Natural killer cell (primary cell): ENCODE measurements around the gene C6orf15. TPM values are rescaled to one million over a fixed set of nuclear protein-coding genes. Genes with fewer than 3 reads are reported as not detected.

Experiments
- ATAC-seq, 3 donors: fragments of 150-1000 bp in 2 of 3; fragments of 200-7000 bp in 1 of 3; cut with Tn5 transposase; 1 replicate in 1 of 3; 2 replicates in 2 of 3; pipeline ENCODE4 v1.10.0; 2021; ENCODE audit warnings: mild to moderate bottlenecking in 2 of 3, moderate library complexity in 2 of 3
- DNase-seq, 2 donors: peaks; one replicate each; pipeline versions ENCODE4 v3.0.0 to v3.0.0-alpha.2; 2013 to 2021; ENCODE audit warnings: mixed read lengths in 1 of 2
- H3K27ac ChIP-seq: one replicate; pipeline ENCODE4 v1.5.1; 2013; ENCODE audit warnings: mild to moderate bottlenecking, low read length
- H3K27me3 ChIP-seq: one replicate; pipeline ENCODE4 v1.6.1; 2013; ENCODE audit warnings: low read length; ENCODE audit not compliant: control insufficient read depth, insufficient read depth
- H3K36me3 ChIP-seq: one replicate; pipeline ENCODE4 v1.6.1; 2013; ENCODE audit warnings: low read length; ENCODE audit not compliant: control insufficient read depth, insufficient read depth
- H3K4me1 ChIP-seq: one replicate; pipeline ENCODE4 v1.6.1; 2013; ENCODE audit warnings: low read length; ENCODE audit not compliant: control insufficient read depth, insufficient read depth
- H3K4me3 ChIP-seq: one replicate; pipeline ENCODE4 v1.5.1; 2013; ENCODE audit warnings: low read length
- H3K9me3 ChIP-seq: one replicate; pipeline ENCODE4 v1.6.1; 2013; ENCODE audit warnings: low read length; ENCODE audit not compliant: control insufficient read depth, insufficient read depth
- H3K27ac Mint-ChIP-seq, 2 donors: one replicate each; pipeline ENCODE4 v1.8.0; 2022; ENCODE audit warnings: mild to moderate bottlenecking in 2 of 2, mixed read lengths in 2 of 2, moderate library complexity in 1 of 2
- H3K27me3 Mint-ChIP-seq, 2 donors: one replicate each; pipeline ENCODE4 v1.8.0; 2022; ENCODE audit warnings: low read depth in 2 of 2, mixed read lengths in 2 of 2
- H3K36me3 Mint-ChIP-seq: one replicate; pipeline ENCODE4 v1.8.0; 2022; ENCODE audit warnings: mixed read lengths
- H3K4me1 Mint-ChIP-seq, 2 donors: one replicate each; pipeline ENCODE4 v1.8.0; 2022; ENCODE audit warnings: mixed read lengths in 2 of 2
- H3K4me3 Mint-ChIP-seq: one replicate; pipeline ENCODE4 v1.8.0; 2022; ENCODE audit warnings: mild to moderate bottlenecking, moderate library complexity, mixed read lengths
- H3K9me3 Mint-ChIP-seq, 2 donors: one replicate each; pipeline ENCODE4 v1.8.0; 2022; ENCODE audit warnings: mixed read lengths in 2 of 2
- WGBS: methylation state at CpG from one replicate; pipeline ENCODE4 v1.1.7; 2013; ENCODE audit warnings: missing lambda C conversion rate; ENCODE audit not compliant: insufficient coverage; 5-methylcytosine and 5-hydroxymethylcytosine counted together
- intact Hi-C: fragments of 100-400 bp; cut with micrococcal nuclease; formaldehyde crosslinking; loops from one replicate; pipeline ENCODE4 v1.14.2; 2022
- total RNA-seq, 4 donors: library from RNA; stranded (reverse); fragments of 120-200 nt in 1 of 4; gene quantifications; one replicate each; pipeline versions ENCODE4 v1.2.3 to v1.2.4, GENCODE V29; 2013 to 2022
- TF ChIP-seq, protein P1 (sequence below): fragments of 200-600 bp; IDR thresholded peaks from one replicate; pipeline ENCODE4 v1.8.0; 2022; ENCODE audit warnings: antibody characterized with exemption

The C6orf15 gene
- total RNA-seq, 3 donors from 2014 or later (not counting 1 experiment from before 2014, with no cell fraction given) = not detected

DNA sequence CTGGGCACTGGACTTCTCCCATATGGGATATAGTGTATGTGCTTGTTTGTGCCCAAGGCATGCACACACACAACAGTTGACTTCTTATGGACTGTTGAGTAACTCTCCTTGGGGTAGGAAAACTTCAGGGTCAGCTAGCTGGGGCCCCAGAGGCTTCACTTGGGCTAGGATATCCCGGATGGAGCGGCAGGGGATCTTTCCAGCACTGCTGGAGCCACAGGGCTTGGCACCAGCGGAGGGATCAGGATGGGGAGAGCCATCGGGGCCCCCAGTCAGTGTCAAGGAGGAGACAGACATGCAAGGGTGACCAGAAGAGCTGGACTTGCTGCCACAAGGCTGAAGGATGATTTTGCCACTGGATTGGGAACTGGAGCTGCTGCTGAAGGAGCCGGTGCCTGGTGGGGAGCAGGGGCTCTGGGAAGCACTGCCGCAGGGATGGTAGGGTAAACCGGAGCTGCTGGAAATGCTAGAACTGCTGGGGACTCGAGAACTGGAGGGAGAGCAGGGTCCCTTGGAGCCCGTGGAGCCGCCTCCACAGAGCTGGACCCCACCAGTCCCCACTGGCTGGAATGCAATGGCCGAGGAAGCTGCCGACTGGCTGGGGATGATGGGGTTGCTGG, 3.7 kb upstream of the C6orf15 start:
- H3K9me3 ChIP-seq = no peaks in the 10 kb centered on the region
- no peaks in the 10 kb centered on the region for H3K4me1 ChIP-seq
- Mint-ChIP-seq H3K4me1 (no peaks in the 10 kb centered on the region), H3K36me3 (no peaks in the 10 kb centered on the region), H3K9me3 (no peaks in the 10 kb centered on the region), H3K27ac (no peak overlapping the region), H3K4me3 (no peak overlapping the region), H3K27me3 (peaks cover 24 to 34% of the 10 kb centered on the region in 2 donors)
- H3K27ac ChIP-seq = no peak overlapping the region
- H3K36me3 ChIP-seq = no peaks in the 10 kb centered on the region
- intact Hi-C loops = no loop called here
- no peak overlapping the region for H3K4me3 ChIP-seq
- DNase-seq (no peak), ATAC-seq (no peak)
- no peaks in the 10 kb centered on the region for H3K27me3 ChIP-seq
- TF ChIP-seq, protein P1, sequence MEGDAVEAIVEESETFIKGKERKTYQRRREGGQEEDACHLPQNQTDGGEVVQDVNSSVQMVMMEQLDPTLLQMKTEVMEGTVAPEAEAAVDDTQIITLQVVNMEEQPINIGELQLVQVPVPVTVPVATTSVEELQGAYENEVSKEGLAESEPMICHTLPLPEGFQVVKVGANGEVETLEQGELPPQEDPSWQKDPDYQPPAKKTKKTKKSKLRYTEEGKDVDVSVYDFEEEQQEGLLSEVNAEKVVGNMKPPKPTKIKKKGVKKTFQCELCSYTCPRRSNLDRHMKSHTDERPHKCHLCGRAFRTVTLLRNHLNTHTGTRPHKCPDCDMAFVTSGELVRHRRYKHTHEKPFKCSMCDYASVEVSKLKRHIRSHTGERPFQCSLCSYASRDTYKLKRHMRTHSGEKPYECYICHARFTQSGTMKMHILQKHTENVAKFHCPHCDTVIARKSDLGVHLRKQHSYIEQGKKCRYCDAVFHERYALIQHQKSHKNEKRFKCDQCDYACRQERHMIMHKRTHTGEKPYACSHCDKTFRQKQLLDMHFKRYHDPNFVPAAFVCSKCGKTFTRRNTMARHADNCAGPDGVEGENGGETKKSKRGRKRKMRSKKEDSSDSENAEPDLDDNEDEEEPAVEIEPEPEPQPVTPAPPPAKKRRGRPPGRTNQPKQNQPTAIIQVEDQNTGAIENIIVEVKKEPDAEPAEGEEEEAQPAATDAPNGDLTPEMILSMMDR = no peak
- 88% methylated on average over 12 of the region's 12 CpGs for WGBS

DNA sequence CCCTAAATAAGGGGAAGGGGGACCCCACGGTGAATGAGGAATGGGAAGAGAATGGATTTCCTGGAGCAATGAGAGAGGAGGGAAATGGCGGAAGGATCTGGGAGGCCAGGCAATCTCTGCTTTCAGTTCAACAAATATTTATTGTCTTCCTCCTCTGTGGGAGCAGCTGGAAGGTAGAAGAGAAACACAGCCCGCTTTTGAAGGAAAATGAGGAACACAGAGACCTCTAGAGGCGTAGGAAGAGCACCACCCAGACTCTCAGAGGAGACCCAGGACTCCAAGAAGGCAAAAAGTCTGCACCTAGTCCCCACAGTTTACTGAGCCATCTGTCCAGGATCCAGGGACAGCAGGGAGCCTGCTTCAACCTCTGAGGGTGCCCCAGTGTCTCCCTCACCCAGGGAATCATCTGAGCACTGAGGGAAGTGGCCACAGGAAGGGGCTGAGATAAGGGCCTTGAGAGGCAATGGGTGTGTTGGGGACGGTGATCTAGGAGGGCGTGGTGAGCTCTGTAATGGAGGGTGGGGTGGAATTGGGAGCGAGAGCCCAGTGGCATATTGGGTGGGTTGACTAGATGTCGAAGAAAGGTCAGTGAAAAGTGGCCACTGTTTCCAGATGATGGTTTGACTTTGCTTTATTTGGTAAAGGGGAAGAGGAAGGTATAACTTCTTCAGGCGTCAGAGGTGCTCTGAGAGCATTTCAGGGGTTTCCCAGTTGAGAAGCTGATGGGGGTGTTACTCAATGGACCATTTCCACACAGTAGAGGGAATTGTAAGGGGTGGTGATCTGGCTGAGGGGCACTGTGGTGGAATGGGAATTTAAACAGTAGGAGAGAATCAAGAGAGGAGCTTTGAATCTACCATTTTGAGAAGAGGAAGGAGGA, 2.8 kb upstream of the C6orf15 start:
- Mint-ChIP-seq H3K9me3 (no peaks in the 10 kb centered on the region), H3K27me3 (peaks cover 26 to 36% of the 10 kb centered on the region in 2 donors), H3K27ac (no peak overlapping the region), H3K36me3 (no peaks in the 10 kb centered on the region), H3K4me3 (no peak overlapping the region), H3K4me1 (no peaks in the 10 kb centered on the region)
- Histone ChIP-seq H3K4me3 (no peak overlapping the region), H3K9me3 (no peaks in the 10 kb centered on the region), H3K27ac (no peak overlapping the region), H3K27me3 (no peaks in the 10 kb centered on the region), H3K36me3 (no peaks in the 10 kb centered on the region), H3K4me1 (no peaks in the 10 kb centered on the region)
- TF ChIP-seq, protein P1 = no peak
- 41% methylated on average over 8 of the region's 9 CpGs for WGBS
- no peak for ATAC-seq
- peak in 1 of 2 donors; percentile 53 for DNase-seq
- intact Hi-C loops = no loop called here

DNA sequence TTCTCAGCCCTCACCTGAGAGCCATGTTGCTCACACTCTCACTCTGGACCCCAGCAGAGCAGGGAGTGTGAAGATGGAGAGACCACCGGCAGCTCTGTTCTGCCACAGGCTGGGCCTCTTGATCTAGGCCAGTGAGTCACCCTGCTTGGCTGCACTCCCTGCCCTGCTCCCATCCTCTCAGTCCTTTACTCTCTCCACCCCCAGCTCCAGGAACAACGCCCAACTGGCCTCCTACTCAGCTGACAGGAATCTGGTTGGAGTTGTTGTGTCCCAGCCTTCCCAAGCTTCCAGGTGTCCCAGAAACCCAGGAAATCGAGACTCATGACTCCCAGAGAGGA, 2.1 kb upstream of the C6orf15 start, which contains the start of gene PSORS1C1:
PSORS1C1 (plus strand) TSS at position 260 of the 338 bp plus-strand sequence. CDS start 14,833 bp downstream, outside the sequence.
- no peaks in the 10 kb centered on the region for H3K36me3 ChIP-seq
- no peaks in the 10 kb centered on the region for H3K36me3 Mint-ChIP-seq
- H3K4me3 Mint-ChIP-seq = no peak within 1 kb of the TSS
- intact Hi-C loops = no loop called here
- no peaks in the 10 kb centered on the region for H3K4me1 Mint-ChIP-seq
- peaks cover 31 to 43% of the 10 kb centered on the region in 2 donors for H3K27me3 Mint-ChIP-seq
- H3K9me3 ChIP-seq = no peaks in the 10 kb centered on the region
- ATAC-seq (no peak), DNase-seq (no peak)
- H3K27ac Mint-ChIP-seq = no peak within 1 kb of the TSS
- WGBS = 76% methylated on average over 3 of the region's 3 CpGs
- TF ChIP-seq, protein P1 = no peak
- no peak within 1 kb of the TSS for H3K27ac ChIP-seq
- H3K4me3 ChIP-seq = no peak within 1 kb of the TSS
- H3K4me1 ChIP-seq = no peaks in the 10 kb centered on the region
- H3K9me3 Mint-ChIP-seq = no peaks in the 10 kb centered on the region
- H3K27me3 ChIP-seq = no peaks in the 10 kb centered on the region
